SW 1271 (cell line): Measurements from ENCODE around the gene KAT6B.

Experiments
- DNase-seq, 2 experiments: peaks; one replicate each; lab custom pipeline; 2025; lab: John Stamatoyannopoulos, UW

KAT6B gene

DNA sequence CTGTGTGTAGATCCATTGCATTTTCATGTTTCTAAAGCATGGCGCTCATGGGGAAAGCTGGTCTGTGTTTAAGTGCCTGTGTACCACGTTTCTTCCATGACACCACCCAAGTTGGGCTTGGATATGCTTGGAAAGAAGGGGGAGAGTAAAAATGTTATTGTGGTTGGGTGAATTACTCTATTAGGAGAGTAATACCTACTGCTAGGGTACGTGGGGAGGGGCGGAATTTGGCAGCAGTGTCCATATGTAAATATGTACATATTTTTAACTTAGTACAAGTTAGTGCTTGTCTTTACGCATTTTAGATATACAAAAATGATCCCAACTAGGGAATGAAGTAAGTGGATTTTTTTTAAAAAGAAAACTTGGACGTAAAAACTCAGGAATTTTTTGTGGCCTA, 242.1 kb downstream of the KAT6B start:
- DNase-seq: no peak

DNA sequence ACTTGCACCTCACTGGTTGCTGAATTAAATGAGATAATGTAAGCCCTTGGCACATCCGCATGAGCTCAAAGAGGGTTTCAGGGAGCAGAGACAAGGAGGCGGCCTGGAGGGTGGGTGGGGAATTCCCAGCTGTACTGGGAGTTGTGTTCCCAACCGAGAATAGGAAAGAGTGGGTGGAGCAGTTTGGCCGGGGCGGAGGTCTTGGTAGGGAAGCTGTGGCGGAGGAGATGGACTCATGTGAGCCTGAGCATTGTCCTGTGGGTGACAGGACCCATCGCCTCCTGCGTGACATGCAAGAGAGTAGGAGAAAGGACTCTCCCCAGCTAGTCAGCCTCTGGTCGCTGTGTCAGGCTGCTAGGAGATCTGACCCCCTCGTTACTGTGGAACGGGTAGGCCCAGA, 244.1 kb downstream of the KAT6B start:
- no peak for DNase-seq

DNA sequence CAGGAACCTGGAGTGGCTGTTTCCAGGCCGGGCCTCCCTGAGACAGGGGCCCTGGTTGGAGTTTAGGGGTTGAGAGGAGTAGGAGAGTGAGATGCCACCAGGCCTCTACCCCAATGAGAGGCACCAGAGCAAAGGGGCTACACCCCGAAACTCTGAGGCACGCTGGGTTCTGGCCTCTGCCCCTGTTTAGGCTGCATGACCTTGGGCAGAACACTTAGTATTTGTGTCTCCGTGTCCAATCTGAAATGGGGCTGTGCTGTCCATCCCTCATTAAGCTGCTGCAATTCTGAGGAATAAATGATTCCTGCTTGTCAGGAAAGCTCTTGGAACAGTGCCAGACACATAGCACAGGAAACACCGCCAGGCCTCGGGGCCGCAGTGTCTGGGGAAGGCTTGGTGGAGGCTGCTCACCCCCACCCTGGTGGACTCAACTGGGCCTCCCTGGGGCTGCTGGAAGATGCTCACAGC, 244.6 kb downstream of the KAT6B start:
- no peak for DNase-seq

DNA sequence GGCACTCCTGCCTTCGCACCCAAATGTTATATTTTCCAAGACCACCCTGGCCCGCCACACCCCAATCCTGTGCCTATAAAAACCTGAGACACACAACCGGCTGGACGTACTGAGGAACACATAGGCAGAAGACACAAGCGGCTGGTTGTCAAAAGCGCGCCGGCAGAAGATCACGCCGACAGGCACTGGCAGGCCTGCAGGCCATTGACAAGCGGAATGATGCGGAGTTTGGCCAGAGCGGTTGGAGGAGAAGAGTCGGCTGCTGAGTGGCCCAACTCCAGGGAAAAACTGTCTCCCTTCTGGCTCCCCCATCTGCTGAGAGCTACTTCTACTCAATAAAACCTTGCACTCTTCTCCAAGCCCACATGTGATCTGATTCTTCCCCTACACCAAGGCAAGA, 245.4 kb downstream of the KAT6B start:
- DNase-seq: no peak

DNA sequence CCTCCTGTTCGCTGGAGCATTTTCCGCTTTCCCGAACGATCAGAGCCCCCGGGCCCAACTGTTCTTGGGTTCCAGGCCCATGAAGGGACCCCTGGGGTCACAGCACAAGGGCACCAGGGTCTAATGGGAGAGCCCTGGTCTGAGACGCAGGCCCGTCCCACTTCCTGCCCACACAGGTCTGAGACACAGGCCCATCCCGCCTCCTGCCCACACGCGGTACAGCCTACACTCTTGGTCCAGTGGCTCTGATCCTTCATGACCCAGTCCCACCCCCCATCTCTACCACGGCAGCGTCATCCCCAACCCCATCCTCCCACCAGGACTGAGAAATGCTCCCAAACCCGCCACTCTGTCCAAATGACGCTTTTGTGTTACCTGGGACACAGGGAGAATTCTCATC, 246.3 kb downstream of the KAT6B start:
- no peak for DNase-seq

DNA sequence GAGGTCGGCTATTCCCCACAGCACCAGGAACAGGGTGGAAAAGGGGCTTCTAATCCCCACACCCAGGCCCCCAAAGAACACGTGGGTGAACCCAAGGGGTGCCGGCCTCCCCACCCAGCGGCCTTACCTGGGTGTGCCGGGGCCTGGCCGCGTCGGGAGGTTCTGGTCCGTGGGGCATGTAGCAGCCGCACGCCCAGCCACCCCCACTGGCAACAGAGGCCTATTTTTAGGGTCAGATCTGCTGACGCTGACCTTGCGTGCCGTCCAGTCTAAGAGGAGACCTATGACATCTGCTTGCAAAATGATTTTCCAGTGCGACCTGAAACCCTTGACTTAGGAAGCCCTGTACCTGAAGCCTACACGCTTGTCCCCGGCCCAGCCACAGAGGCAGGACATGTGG, 247.0 kb downstream of the KAT6B start:
- DNase-seq: no peak

DNA sequence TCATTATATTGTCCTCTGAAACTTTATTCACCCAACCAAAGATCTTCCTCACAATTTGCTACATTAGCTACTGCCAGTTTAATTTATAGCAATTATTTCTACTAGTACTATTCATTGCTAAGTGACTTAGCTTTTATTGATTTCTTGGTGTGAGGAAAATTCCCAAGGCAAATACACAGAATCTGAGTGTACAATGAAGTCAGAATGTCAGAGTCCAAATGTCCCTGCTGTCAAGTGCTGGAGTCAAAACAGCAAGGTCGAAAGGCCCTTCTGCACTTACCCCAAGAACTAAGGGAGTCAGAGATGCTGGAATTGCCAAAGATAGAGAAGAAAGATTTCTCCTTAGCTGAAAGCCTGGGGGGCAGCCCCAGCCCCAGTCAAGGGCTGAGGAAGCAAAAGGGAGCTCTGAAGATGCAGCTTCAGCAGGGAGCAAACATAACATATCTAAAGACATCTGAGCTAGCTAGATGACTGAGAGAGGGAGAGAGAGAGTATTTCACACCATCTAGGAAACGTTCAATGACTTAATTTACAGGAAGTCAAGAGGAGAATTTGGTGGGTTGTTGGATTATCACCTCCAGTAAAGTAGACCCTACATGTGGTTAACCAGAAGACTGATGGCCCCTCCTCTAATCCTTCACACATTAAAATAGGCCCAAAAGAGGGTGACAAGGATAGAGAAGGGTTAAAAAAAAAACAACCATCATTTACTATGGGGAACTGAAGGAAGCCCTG, 248.5 kb downstream of the KAT6B start:
- no peak for DNase-seq

DNA sequence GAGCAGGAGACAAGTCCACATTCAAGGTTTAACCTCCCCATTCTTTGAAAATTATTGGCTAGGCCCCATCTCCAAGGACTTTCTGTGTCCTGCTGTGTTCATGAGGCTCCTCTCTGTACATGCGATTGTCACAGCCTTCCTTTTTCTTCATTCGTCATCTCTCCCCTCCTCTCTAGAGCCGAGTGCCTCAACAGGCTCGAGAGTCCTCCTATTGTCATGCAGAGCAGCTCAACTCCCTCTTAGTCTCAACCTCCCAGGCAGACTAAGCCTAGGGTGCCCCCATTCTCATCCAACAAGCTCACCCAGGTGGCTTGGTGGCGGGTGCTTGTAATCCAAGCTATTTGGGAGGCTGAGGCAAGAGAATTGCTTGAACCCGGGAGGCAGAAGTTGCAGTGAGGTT, 249.9 kb downstream of the KAT6B start:
- DNase-seq: no peak

DNA sequence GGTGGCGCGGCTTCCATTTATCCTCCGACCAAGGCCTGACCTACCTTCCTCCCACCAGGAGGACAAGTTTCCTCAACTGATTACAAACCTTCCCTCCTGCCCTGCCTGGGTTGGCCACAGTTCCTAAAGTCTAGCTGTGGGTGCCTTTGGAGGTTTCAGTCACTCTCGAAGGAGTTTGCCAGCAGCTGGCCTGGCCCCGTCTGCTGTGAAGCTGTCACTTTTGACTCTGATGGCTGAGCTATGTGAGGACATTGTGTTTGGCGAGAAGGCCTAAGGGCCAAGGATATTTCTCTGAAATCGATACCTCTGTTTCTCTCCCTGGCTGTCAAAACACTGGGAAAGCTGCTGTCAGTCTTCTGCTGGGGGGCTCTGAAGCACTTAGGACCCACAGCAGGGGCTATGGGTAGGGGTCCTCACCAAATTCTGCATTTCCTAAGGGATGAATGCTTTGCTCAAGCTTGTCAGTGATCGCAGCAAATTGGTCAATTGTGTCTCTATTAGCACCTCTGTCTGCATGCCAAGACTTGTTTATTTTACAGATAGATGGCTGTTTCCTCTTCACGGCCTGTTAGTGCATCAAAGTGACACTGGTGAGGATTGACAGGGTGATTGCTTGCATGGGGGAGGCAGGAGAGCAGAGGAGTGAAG, 253.2 kb downstream of the KAT6B start:
- DNase-seq: no peak

DNA sequence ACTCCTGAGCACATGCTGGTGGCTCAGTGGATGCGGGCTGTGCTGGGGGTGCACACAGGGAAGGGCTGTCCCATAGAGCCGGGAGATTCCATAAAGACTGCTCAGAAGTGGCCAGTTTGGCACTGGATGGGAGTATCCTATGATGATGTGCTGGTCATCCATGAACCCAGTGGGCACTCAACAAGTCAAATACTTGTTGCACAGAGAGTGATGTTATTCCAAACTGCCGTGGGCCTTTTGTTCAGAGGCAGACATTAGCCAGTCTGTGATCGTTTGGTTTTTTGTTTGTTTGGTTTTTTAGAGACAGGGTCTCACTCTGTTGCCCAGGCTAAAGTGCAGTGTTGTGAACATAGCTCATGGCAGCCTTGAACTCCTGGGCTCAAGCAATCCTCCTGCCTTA, 254.2 kb downstream of the KAT6B start:
- DNase-seq: no peak

DNA sequence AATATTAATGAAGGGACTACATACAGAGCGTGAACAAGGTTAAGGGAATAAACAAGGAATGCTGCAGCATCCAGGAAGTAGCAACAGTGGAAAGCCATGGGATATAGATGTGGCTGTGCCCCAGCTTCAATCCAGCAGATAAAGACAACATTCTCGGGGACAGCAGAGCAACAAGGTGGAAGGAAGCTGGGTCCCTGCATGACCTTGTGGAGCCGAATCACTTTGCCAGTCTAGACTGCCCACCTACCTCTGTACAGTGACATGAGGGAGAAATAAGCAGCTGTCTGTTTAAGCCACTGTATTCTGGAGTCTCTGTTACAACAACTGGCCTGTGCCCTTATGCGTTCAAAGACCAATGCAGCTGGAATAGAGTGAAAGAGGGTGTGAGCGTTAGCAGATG, 255.0 kb downstream of the KAT6B start:
- DNase-seq: no peak
